ENCODE data around the gene LGI1.

DNA sequence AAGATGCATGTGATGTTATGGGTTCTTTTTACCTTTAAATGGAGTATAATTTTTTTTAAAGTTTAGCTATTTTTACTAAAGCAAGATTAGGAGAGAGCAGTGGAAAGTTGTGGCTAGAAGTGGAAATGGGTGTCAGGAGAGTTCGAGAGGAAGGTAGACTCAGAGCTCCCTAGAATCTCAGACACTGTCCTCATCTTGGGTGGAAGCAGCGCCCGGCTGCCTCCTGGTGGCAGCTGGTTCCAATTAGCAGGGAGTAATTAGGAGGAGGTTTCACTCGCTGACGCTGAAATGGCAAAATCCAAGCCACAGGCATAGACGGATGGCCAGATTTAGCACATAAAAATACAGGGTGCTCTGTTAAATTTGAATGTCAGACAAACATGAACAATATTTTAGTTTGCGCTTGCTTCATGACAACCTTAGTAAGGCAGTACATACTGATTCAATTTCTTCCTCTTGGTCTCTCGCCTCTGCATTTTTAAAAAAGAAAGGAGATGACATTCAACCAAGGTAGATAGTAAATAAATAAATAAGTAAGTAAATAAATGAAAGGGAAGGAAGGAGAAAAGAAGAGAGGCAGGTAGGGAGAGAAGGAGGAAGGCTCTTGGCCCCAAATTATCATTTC, 58.5 kb downstream of the LGI1 start:
- TF ChIP-seq, protein P1, sequence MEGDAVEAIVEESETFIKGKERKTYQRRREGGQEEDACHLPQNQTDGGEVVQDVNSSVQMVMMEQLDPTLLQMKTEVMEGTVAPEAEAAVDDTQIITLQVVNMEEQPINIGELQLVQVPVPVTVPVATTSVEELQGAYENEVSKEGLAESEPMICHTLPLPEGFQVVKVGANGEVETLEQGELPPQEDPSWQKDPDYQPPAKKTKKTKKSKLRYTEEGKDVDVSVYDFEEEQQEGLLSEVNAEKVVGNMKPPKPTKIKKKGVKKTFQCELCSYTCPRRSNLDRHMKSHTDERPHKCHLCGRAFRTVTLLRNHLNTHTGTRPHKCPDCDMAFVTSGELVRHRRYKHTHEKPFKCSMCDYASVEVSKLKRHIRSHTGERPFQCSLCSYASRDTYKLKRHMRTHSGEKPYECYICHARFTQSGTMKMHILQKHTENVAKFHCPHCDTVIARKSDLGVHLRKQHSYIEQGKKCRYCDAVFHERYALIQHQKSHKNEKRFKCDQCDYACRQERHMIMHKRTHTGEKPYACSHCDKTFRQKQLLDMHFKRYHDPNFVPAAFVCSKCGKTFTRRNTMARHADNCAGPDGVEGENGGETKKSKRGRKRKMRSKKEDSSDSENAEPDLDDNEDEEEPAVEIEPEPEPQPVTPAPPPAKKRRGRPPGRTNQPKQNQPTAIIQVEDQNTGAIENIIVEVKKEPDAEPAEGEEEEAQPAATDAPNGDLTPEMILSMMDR (IDR thresholded peaks at IDR 0.05; ENCODE audit: low read depth, low read length), result peak; percentile 70
- TF ChIP-seq POLR2A (IDR thresholded peaks at IDR 0.05; ENCODE audit: extremely low read depth, insufficient read length), result no peak
- TF ChIP-seq MYC (IDR thresholded peaks at IDR 0.05; ENCODE audit: low read depth, low read length), result no peak
- TF ChIP-seq MAX (IDR thresholded peaks at IDR 0.05; ENCODE audit: low read depth, low read length), result no peak

Measured in NB4 (cell line).